Measurements from ENCODE around the gene NTM. TPM values are rescaled to one million over a fixed set of nuclear protein-coding genes. Genes with fewer than 3 reads are reported as not detected.

The NTM gene
- total RNA-seq, 1 donor from 2014 or later = not detected

DNA sequence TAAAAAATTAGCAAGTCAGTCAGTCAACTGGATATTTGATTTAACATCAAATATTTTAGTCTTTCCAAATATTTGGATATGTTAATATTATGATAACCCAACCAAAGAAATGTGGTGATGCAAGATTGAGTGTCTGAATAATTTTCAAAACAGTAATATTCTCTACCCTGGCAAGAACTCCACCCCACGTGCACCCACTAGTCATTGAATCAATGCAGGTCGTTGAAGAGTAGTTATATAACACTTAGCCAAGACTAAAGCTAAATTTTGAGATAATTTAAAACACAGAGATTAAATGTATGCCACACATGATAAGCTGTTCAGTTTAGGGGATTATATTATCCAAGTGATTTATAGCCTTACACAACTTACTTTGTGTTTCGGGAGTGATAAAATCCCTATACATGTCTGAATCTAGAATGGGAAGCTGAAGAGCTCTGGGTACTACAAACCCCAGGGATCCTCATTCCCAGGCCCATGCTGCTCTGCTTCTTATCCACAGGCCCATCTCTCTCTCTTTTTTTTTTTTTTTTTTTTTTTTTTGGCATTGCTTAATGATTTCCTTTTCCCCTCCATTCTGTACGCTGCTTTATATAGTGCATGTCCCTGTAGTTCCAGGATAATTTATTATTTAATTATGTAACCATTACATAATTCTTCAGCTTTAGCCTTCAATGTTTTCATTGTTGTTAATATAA is 392.9 kb downstream of the NTM start:
- H3K27ac Mint-ChIP-seq = no peak overlapping the region
- no peaks in the 10 kb centered on the region for H3K36me3 Mint-ChIP-seq (ENCODE audit: low read depth)
- intact Hi-C loops (cut with micrococcal nuclease) = no loop called here
- DNase-seq (ENCODE audit: low spot score) = no peak
- H3K27me3 Mint-ChIP-seq (ENCODE audit: insufficient read depth) = no peaks in the 10 kb centered on the region
- H3K9me3 Mint-ChIP-seq = no peaks in the 10 kb centered on the region
- H3K4me1 Mint-ChIP-seq (ENCODE audit: low read depth) = no peaks in the 10 kb centered on the region
- H3K4me3 Mint-ChIP-seq = no peak overlapping the region

DNA sequence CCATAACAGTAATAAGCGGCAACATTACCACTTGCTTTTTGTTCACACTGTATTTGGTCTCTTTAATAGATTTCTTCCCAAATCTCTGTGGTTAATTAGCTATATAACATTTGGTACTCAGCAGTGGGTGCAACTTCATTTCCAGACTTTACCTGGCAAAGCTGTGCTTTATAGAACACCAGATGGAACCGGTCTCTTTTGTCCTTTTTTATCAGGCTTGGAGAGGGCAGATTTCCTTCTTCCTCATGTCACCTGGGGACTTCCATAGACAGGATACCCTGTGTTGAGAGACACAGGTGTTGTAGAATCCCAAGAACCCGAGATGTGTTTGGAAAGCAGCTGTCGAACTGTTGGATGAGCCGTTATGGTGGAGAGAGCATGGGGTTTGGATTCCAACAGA is 393.7 kb downstream of the NTM start:
- Mint-ChIP-seq H3K27me3 (ENCODE audit: insufficient read depth) (no peaks in the 10 kb centered on the region), H3K4me3 (no peak overlapping the region), H3K4me1 (ENCODE audit: low read depth) (no peaks in the 10 kb centered on the region), H3K27ac (no peak overlapping the region), H3K36me3 (ENCODE audit: low read depth) (no peaks in the 10 kb centered on the region), H3K9me3 (no peaks in the 10 kb centered on the region)
- intact Hi-C loops (cut with micrococcal nuclease) = no loop called here
- no peak for DNase-seq (ENCODE audit: low spot score)

DNA sequence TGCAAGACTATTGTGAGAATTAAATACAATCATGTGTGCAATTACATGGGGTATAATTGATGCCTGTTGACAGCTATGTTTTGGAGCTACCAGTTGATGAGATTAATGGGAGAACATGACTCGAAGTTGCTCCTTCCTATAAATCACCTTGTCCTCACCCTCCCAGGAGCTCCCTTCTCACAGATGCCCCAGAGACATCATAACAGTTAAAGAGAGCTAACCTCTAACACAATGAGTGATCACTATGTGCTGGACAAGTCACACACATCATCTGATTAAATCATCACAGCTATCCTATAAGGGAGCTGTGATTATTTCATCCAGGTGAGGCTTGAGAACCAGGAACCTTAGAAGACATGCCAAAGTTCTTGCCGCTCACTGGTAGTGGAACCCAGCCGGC is 394.2 kb downstream of the NTM start:
- intact Hi-C loops (cut with micrococcal nuclease) = no loop called here
- Mint-ChIP-seq H3K4me3 (no peak overlapping the region), H3K36me3 (ENCODE audit: low read depth) (no peaks in the 10 kb centered on the region), H3K27me3 (ENCODE audit: insufficient read depth) (no peaks in the 10 kb centered on the region), H3K27ac (no peak overlapping the region), H3K9me3 (no peaks in the 10 kb centered on the region), H3K4me1 (ENCODE audit: low read depth) (no peaks in the 10 kb centered on the region)
- no peak for DNase-seq (ENCODE audit: low spot score)

DNA sequence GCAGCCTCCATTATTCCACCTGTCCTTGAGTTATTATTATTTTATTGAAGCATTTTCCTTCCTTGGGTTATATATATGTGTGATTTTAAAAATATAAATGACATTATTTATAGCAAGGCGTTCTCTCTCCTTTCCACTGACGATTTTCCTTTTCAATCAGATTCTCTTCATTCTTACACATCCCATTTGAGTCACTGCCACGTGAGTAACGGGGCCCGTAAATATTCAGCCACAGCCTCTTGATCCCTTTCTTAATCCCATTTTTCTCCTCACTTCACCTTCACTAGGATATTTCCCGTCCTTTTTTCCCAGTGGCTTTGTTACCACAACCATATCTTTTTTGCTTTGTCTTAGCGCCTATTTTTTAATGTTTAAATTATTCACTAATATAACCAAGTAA is 396.2 kb downstream of the NTM start:
- no peak for DNase-seq (ENCODE audit: low spot score)
- no peaks in the 10 kb centered on the region for H3K27me3 Mint-ChIP-seq (ENCODE audit: insufficient read depth)
- H3K27ac Mint-ChIP-seq = no peak overlapping the region
- H3K9me3 Mint-ChIP-seq = no peaks in the 10 kb centered on the region
- H3K4me3 Mint-ChIP-seq = no peak overlapping the region
- no peaks in the 10 kb centered on the region for H3K4me1 Mint-ChIP-seq (ENCODE audit: low read depth)
- intact Hi-C loops (cut with micrococcal nuclease) = no loop called here
- H3K36me3 Mint-ChIP-seq (ENCODE audit: low read depth) = no peaks in the 10 kb centered on the region

DNA sequence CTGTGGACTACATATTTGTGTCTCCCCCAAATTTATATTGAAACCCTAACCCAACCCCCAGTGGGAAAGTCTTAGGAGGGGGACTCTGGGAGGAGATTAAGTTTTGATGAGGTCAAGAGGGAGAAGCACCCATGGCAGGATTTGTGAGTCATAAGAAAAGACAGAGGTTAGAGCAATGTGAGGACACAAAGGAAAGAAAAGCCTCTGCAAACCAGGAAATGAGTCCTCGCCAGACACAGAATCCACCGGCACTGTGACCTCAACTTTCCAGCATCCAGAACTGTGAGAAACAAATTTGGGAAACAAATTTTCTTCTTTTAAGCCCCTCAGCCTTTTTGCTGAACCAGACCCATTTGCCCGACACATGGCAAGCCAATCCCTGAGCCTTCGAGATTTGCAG is 397.0 kb downstream of the NTM start:
- Mint-ChIP-seq H3K27me3 (ENCODE audit: insufficient read depth) (no peaks in the 10 kb centered on the region), H3K4me3 (no peak overlapping the region), H3K27ac (no peak overlapping the region), H3K36me3 (ENCODE audit: low read depth) (no peaks in the 10 kb centered on the region), H3K4me1 (ENCODE audit: low read depth) (no peaks in the 10 kb centered on the region), H3K9me3 (no peaks in the 10 kb centered on the region)
- DNase-seq (ENCODE audit: low spot score) = no peak
- intact Hi-C loops (cut with micrococcal nuclease) = no loop called here

DNA sequence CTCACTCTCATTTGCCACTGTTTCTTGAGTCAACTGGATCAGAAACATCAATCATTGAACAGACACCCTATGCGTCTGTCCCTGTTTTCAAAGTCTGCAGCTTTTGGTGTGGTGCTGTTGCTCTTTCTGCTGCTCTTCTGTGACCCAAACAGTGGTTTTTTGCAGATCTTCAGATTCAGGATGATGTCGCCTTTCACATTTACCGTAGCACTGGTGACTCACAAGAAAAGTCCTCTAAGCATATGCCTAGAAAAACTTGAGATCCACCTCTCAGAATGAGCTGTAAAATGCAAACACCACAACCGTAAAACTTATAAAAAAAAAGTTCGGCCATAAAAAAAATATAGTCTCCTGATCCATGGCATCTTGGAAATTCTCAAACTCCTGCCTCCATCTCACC is 400.4 kb downstream of the NTM start:
- Mint-ChIP-seq H3K4me3 (no peak overlapping the region), H3K4me1 (ENCODE audit: low read depth) (no peaks in the 10 kb centered on the region), H3K27ac (no peak overlapping the region), H3K36me3 (ENCODE audit: low read depth) (no peaks in the 10 kb centered on the region), H3K27me3 (ENCODE audit: insufficient read depth) (no peaks in the 10 kb centered on the region), H3K9me3 (no peaks in the 10 kb centered on the region)
- intact Hi-C loops (cut with micrococcal nuclease) = no loop called here
- no peak for DNase-seq (ENCODE audit: low spot score)

DNA sequence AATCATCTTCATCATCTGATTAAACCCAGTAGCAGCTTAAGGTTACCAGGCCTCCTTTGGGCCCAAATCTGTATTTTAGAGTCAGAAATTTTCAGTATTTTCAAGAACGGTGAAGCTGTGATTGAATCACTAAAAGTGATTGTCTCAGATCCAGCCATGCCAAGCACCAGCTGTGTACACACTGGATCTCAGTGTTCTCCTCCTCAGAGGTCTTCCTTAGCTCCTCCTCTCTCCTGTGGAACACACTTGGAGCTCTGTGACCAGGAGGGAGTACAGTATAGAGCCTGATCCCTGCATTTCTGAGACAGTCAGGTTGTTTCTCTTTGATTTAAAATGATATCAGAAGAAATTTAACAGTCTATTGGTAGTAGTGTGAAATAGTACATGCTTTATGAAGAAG is 401.1 kb downstream of the NTM start:
- intact Hi-C loops (cut with micrococcal nuclease) = no loop called here
- no peaks in the 10 kb centered on the region for H3K36me3 Mint-ChIP-seq (ENCODE audit: low read depth)
- no peak overlapping the region for H3K4me3 Mint-ChIP-seq
- no peaks in the 10 kb centered on the region for H3K27me3 Mint-ChIP-seq (ENCODE audit: insufficient read depth)
- H3K27ac Mint-ChIP-seq = no peak overlapping the region
- DNase-seq (ENCODE audit: low spot score) = no peak
- H3K4me1 Mint-ChIP-seq (ENCODE audit: low read depth) = no peaks in the 10 kb centered on the region
- H3K9me3 Mint-ChIP-seq = no peaks in the 10 kb centered on the region

DNA sequence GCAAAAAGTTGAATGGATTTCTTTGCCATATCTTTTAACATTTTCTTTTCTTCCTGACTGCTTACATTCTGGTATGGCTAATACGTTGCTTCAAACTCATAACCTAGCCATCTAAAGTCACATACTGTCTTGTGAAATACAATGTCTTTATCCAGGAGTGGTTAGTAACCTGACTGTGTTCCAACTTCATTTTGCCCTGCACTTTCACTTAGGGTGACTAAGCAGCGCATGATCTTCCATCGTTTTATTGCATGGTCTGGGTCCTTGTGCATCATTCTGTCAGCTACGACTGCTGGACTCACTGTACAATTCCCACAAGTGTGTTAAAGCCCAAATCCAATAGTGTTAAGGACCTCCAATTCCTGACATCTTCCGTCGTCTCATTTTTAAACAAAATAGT is 403.2 kb downstream of the NTM start:
- Mint-ChIP-seq H3K36me3 (ENCODE audit: low read depth) (no peaks in the 10 kb centered on the region), H3K27ac (no peak overlapping the region), H3K27me3 (ENCODE audit: insufficient read depth) (no peaks in the 10 kb centered on the region), H3K9me3 (no peaks in the 10 kb centered on the region), H3K4me1 (ENCODE audit: low read depth) (no peaks in the 10 kb centered on the region), H3K4me3 (no peak overlapping the region)
- intact Hi-C loops (cut with micrococcal nuclease) = no loop called here
- DNase-seq (ENCODE audit: low spot score) = no peak

DNA sequence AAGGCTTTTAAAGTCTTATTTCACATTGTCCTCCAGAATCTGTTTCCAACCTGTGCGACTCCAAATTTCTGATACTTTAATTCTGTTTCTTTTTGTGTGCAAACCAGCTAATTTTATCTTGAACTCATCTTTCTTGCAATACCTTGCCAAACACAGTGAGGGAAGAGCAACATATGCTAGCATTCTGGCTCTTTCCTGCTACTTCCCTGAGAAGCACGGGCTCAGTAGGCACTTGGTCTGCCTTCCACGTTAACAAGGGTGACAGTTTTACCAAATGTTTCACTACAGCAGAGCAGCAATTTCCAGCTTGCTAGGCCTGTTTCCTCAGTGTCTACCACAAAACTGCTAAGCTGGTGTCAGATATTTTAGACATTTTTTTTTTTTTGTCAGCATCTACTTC is 405.8 kb downstream of the NTM start:
- no peak for DNase-seq (ENCODE audit: low spot score)
- Mint-ChIP-seq H3K27me3 (ENCODE audit: insufficient read depth) (no peaks in the 10 kb centered on the region), H3K27ac (no peak overlapping the region), H3K36me3 (ENCODE audit: low read depth) (no peaks in the 10 kb centered on the region), H3K4me1 (ENCODE audit: low read depth) (no peaks in the 10 kb centered on the region), H3K9me3 (no peaks in the 10 kb centered on the region), H3K4me3 (no peak overlapping the region)
- intact Hi-C loops (cut with micrococcal nuclease) = no loop called here

DNA sequence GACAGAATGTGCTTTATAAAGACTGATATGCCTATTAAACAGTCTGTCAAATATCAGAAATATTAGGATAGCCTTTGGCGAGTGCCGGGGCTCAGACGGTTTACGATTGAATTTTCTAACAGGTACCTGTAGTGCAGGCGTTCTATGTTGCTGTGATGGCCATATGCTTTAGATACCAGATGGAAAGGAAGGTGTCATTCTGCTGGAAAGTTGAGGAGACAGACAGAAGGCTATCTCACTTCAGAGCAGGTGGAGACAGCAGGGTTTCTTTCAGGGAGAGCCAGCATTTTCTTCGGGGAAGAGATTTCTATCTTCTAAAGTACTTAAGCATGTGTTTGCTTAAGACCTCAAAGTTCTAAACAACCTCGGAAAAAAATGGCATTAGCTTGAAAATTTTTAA is 415.4 kb downstream of the NTM start:
- Mint-ChIP-seq H3K4me1 (ENCODE audit: low read depth) (no peaks in the 10 kb centered on the region), H3K9me3 (no peaks in the 10 kb centered on the region), H3K27me3 (ENCODE audit: insufficient read depth) (peaks cover 2% of the 10 kb centered on the region), H3K4me3 (no peak overlapping the region), H3K36me3 (ENCODE audit: low read depth) (no peaks in the 10 kb centered on the region), H3K27ac (no peak overlapping the region)
- intact Hi-C loops (cut with micrococcal nuclease) = no loop called here
- no peak for DNase-seq (ENCODE audit: low spot score)

DNA sequence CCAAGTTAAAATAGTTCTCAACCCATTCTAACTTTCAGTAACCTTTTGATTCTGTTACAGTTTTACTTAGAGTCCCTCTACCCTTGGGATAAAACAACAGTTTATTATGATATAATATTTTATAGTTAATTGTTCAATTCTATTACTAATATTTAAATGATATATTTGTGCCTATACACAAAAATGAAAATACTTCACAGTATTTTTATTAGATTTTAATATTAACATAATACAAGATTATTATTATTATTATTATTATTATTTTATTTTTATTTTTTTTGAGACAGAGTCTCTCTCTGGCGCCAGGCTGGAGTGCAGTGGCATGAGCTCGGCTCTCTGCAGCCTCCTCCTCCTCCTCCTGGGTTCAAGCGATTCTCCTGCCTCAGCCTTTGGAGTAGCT is 416.7 kb downstream of the NTM start:
- no peaks in the 10 kb centered on the region for H3K9me3 Mint-ChIP-seq
- no peaks in the 10 kb centered on the region for H3K4me1 Mint-ChIP-seq (ENCODE audit: low read depth)
- H3K27ac Mint-ChIP-seq = no peak overlapping the region
- H3K36me3 Mint-ChIP-seq (ENCODE audit: low read depth) = no peaks in the 10 kb centered on the region
- intact Hi-C loops (cut with micrococcal nuclease) = no loop called here
- peaks cover 2% of the 10 kb centered on the region for H3K27me3 Mint-ChIP-seq (ENCODE audit: insufficient read depth)
- H3K4me3 Mint-ChIP-seq = no peak overlapping the region
- no peak for DNase-seq (ENCODE audit: low spot score)

DNA sequence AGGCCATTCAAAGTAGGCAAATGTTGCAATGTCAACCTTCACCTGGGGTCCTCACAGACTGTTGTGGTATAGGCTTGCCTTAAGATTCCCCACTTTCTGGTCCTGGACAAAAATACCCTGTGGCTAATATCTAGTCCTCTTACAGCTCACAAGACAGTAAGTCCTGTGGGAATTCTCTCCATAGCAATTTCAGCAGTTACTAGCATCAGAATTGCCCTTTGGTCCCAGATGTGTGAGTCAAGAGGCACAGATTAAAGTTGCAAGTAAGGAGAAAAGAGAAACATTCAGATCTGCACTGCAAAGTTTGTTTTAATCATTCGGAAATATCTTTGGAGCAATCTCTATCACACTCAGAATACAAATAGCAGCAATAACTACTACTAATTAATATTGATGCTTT is 420.2 kb downstream of the NTM start:
- H3K27ac Mint-ChIP-seq = no peak overlapping the region
- no peak overlapping the region for H3K4me3 Mint-ChIP-seq
- H3K36me3 Mint-ChIP-seq (ENCODE audit: low read depth) = no peaks in the 10 kb centered on the region
- no peaks in the 10 kb centered on the region for H3K9me3 Mint-ChIP-seq
- intact Hi-C loops (cut with micrococcal nuclease) = no loop called here
- DNase-seq (ENCODE audit: low spot score) = no peak
- peaks cover 2% of the 10 kb centered on the region for H3K27me3 Mint-ChIP-seq (ENCODE audit: insufficient read depth)
- no peaks in the 10 kb centered on the region for H3K4me1 Mint-ChIP-seq (ENCODE audit: low read depth)

DNA sequence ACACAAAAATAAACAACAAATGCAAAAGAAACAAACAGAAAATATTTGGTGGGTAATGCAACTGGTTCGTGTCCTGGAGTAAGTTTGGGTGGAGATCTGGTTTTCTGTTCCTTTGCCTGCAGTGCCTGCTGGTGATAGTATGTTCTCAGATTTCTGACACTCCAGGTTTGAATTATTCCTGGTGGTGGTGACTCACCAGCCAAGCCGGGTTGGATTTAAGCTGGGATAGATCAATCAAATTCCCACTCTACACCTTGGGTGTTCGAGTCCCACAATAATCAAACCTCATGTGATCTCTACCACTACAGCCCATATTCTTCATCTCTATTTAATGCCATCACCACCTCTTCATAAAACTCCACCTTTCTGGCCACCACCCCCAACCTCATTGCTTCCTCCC is 421.8 kb downstream of the NTM start:
- Mint-ChIP-seq H3K4me1 (ENCODE audit: low read depth) (no peaks in the 10 kb centered on the region), H3K9me3 (no peaks in the 10 kb centered on the region), H3K27me3 (ENCODE audit: insufficient read depth) (no peaks in the 10 kb centered on the region), H3K36me3 (ENCODE audit: low read depth) (no peaks in the 10 kb centered on the region), H3K4me3 (no peak overlapping the region), H3K27ac (no peak overlapping the region)
- DNase-seq (ENCODE audit: low spot score) = no peak
- intact Hi-C loops (cut with micrococcal nuclease) = no loop called here

DNA sequence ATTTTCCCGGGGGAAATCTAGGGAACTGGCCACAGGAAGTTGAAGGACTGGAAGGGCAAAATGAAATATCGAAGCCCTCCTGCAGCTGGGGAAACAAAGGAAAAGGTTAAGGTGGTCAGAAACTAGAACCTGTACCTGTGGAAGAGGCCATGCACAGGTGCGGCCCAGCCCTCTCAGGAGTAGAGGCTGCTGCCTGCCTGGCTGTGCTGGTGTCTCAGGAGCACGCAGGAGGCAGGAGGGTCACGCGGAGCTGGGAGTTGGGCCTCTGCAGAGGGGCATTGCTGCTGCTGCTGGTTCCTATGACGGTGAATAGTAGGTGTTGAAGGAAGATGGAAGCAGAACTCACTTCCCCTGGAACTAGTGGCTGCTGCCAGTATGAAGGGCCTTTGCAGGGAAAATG is 425.7 kb downstream of the NTM start:
- Mint-ChIP-seq H3K36me3 (ENCODE audit: low read depth) (no peaks in the 10 kb centered on the region), H3K27ac (no peak overlapping the region), H3K4me1 (ENCODE audit: low read depth) (no peaks in the 10 kb centered on the region), H3K27me3 (ENCODE audit: insufficient read depth) (no peaks in the 10 kb centered on the region), H3K4me3 (no peak overlapping the region), H3K9me3 (no peaks in the 10 kb centered on the region)
- intact Hi-C loops (cut with micrococcal nuclease) = no loop called here
- DNase-seq (ENCODE audit: low spot score) = no peak
